Measurements from ENCODE around the gene KCNH6. TPM values are rescaled to one million over a fixed set of nuclear protein-coding genes. Genes with fewer than 3 reads are reported as not detected.

KCNH6 gene
- total RNA-seq, 6 experiments from 2014 or later, result not detected

GRCh38 chr17:63568563-63568962 lies 45.4 kb downstream of the KCNH6 start:
- Histone ChIP-seq H3K27ac (no peak overlapping the region), H3K9me3 (no peaks in the 10 kb centered on the region), H3K4me1 (no peaks in the 10 kb centered on the region), H3K36me3 (no peaks in the 10 kb centered on the region), H3K4me3 (no peak overlapping the region), H3K27me3 (no peaks in the 10 kb centered on the region)
- DNase-seq (no peak), ATAC-seq (no peak)
- no peak for TF ChIP-seq POLR2A (IDR thresholded peaks at IDR 0.05)
- TF ChIP-seq CTCF (IDR thresholded peaks at IDR 0.05), result no peak
- 96% methylated on average over 8 of the region's 8 CpGs for WGBS (ENCODE audit: insufficient coverage, low coverage, low lambda C conversion rate, missing lambda C conversion rate)
- intact Hi-C loops (cut with DNase I), result no loop called here

- 74% methylated on average over 1 of the region's 1 CpG for WGBS (ENCODE audit: insufficient coverage, low coverage, low lambda C conversion rate, missing lambda C conversion rate)
Measured at GRCh38 chr17:63571632-63572310, 48.6 kb downstream of the KCNH6 start.

GRCh38 chr17:63573634-63574033 lies 50.5 kb downstream of the KCNH6 start:
- H3K36me3 ChIP-seq, result no peaks in the 10 kb centered on the region
- peak in 1 of 4 donors; percentile 32 for ATAC-seq
- intact Hi-C loops (cut with DNase I), result no loop called here
- H3K4me1 ChIP-seq, result no peaks in the 10 kb centered on the region
- TF ChIP-seq CTCF (IDR thresholded peaks at IDR 0.05) (peak; percentile 19 to 37 (median 23)), POLR2A (IDR thresholded peaks at IDR 0.05) (no peak)
- H3K4me3 ChIP-seq, result no peak overlapping the region
- 86% methylated on average over 5 of the region's 5 CpGs for WGBS (ENCODE audit: insufficient coverage, low coverage, low lambda C conversion rate, missing lambda C conversion rate)
- DNase-seq, result no peak
- no peaks in the 10 kb centered on the region for H3K27me3 ChIP-seq
- H3K27ac ChIP-seq, result no peak overlapping the region
- H3K9me3 ChIP-seq, result no peaks in the 10 kb centered on the region

More at GRCh38 chr17:63571632-63572310, 48.6 kb downstream of the KCNH6 start:
- no peak overlapping the region for H3K27ac ChIP-seq
- H3K27me3 ChIP-seq, result no peaks in the 10 kb centered on the region
- TF ChIP-seq CTCF (IDR thresholded peaks at IDR 0.05), result no peak
- no peak for TF ChIP-seq POLR2A (IDR thresholded peaks at IDR 0.05)
- no peaks in the 10 kb centered on the region for H3K36me3 ChIP-seq
- H3K4me3 ChIP-seq, result no peak overlapping the region
- intact Hi-C loops (cut with DNase I), result no loop called here
- H3K4me1 ChIP-seq, result no peaks in the 10 kb centered on the region
- DNase-seq (no peak), ATAC-seq (peak in 1 of 4 donors; percentile 33)
- no peaks in the 10 kb centered on the region for H3K9me3 ChIP-seq

- no peak for ATAC-seq
- no peak for DNase-seq
- intact Hi-C loops (cut with DNase I), result no loop called here
Measured at GRCh38 chr17:63578027-63578768, 55.0 kb downstream of the KCNH6 start.

More at GRCh38 chr17:63578027-63578768, 55.0 kb downstream of the KCNH6 start:
- WGBS (ENCODE audit: insufficient coverage, low coverage, low lambda C conversion rate, missing lambda C conversion rate), result 78% methylated on average over 3 of the region's 7 CpGs
- peaks cover 0 to 36% (median 2%) of the 10 kb centered on the region in 4 donors for H3K36me3 ChIP-seq
- no peaks in the 10 kb centered on the region for H3K4me1 ChIP-seq
- H3K27me3 ChIP-seq, result no peaks in the 10 kb centered on the region
- no peak overlapping the region for H3K27ac ChIP-seq
- no peak for TF ChIP-seq POLR2A (IDR thresholded peaks at IDR 0.05)
- TF ChIP-seq CTCF (IDR thresholded peaks at IDR 0.05), result no peak
- no peaks in the 10 kb centered on the region for H3K9me3 ChIP-seq
- no peak overlapping the region for H3K4me3 ChIP-seq
